ENCODE results near the gene DLL3. TPM values are rescaled to one million over a fixed set of nuclear protein-coding genes. Genes with fewer than 3 reads are reported as not detected.

The DLL3 gene
- total RNA-seq, 1 donor from 2014 or later: not detected

DNA sequence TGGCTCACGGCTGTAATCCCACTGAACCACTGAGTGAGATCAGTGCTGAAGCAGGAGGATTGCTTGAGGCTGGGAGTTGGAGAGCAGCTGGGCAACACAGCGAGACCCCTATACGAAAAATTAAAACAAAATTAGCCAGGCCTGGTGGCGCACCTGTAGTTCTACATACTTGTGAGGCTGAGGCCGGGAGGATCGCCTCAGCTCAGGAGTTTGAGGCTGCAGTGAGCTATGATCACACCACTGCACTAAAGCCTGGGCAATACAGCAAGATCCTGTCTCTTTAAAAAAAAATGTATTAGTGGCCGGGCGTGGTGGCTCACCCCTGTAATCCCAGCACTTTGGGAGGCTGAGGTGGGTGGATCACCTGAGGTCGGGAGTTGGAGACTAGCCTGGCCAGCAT lies 9.9 kb downstream of the DLL3 start:
- intact Hi-C loops (cut with DNase I): no loop called here
- no peak for DNase-seq (ENCODE audit: low spot score)

DNA sequence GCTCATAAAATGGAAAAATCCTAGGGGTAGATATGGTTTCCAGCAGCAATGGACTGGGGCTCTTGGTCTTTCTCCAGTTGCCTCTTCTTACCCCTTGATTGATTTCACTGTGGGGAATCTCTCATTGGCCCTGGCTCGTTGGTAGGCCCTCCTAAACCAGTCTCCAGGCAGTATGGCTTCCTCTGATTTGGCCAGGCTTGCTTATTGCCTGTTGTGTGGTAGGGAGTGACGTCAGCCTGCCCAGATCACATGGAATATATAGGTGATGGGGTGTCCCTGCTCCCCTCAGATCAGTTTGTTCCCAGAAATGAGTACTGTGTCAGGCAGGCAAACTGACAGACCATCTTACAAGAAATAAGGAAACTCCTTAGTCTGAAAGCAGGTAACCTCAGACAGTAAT lies 10.5 kb downstream of the DLL3 start:
- intact Hi-C loops (cut with DNase I): no loop called here

DNA sequence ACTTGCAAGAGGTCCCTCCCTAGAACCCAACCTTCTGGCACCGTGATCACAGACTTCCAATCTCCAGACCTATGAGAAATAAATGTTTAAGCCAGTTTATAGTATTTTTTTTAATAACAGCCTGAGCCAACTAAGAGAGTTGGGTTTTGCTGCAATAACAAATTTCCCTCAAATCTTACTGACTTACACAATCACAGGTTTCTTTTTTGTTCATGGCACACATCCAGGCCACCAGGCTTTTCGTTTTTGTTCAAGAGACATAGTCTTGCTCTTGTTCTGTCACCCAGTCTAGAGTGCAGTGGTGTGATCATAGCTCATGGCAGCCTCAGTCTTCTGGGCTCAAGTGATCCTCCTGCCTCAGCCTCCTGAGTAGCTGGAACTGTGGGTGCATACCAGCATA lies 14.2 kb downstream of the DLL3 start:
- DNase-seq (ENCODE audit: low spot score): no peak
- intact Hi-C loops (cut with DNase I): no loop called here

More for the DNA sequence above, 10.5 kb downstream of the DLL3 start:
- no peak for DNase-seq (ENCODE audit: low spot score)

DNA sequence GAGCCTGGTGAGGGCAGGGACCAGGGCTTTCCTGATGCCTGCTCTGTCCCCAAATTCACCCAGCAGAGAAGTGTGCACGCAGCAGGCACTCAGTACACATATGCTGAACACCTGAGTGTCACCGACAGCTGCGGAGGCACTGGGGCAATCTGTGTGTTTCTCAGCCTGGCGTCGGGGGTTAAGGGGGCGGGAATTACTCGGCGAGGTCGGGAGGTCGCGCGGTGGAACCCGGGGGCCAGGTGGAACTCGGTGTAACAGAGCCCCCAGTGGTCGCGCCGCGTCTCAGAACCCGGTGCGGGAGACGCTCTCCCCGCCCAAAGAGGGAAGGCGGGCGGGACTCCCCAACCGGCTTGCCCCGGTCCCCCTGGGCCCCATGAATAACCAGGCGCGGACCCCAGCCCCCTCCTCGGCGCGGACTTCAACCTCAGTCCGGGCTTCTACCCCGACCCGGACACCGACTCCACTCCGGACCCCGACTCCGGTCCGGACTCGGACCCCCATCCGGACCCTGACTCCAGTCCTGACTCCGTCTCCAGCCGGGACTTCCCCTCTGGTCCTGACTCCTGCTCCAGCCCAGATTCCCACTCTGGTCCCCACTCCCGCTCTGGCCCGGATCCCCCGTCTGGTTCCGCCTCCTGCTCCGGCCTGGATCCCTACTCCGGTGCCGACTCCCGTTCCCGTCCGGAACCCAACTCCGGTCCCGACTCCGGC lies 16.2 kb downstream of the DLL3 start, which contains the start of gene SELENOV:
Gene SELENOV (plus strand): TSS at position 300 of the 711 bp plus-strand sequence. CDS start 74 bp downstream, at position 374.
- no peak for DNase-seq (ENCODE audit: low spot score)
- intact Hi-C loops (cut with DNase I): no loop called here

DNA sequence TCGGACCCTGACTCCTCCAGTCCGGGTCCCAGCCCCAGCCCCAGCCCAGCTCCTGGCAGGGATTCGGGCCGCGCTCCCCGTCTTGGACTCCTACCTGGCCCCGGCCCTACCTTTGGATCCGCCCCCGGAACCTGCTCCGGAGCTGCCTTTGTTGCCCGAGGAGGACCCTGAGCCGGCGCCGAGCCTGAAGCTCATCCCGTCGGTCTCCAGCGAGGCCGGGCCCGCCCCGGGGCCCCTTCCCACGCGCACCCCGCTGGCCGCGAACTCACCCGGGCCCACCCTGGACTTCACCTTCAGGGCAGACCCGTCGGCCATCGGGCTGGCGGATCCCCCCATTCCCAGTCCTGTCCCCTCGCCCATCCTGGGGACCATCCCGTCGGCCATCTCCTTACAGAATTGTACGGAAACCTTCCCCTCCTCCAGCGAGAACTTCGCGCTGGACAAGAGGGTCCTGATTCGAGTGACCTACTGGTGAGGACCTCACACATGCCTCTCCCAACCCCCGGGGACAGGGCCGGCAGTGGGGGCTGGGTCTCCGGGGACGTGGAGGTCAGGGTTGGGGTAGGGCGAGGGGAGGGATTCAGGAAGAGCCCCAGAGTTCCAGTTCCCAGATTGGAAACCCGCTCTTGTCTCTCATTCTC lies 16.9 kb downstream of the DLL3 start:
- DNase-seq (ENCODE audit: low spot score): no peak
- intact Hi-C loops (cut with DNase I): no loop called here

DNA sequence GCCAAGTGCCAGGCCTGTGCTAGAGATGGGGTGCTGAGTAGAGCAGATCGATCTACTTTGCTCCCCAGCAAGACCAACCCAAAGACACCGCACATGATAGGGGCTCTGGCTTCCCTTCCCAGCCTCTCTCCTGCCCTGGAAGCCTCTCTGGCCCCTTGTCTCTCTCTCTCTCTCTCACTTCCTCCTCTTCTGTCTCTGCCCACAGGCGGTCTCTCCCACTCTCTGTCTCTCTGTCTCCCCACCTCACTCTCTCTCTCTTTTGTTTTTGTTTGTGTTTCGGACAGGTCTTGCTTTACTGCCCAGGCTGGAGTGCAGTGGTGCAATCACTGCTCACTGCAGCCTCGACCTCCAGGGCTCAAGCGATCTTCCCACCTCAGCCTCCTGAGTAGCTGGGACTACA lies 17.5 kb downstream of the DLL3 start:
- DNase-seq (ENCODE audit: low spot score): no peak
- intact Hi-C loops (cut with DNase I): no loop called here

DNA sequence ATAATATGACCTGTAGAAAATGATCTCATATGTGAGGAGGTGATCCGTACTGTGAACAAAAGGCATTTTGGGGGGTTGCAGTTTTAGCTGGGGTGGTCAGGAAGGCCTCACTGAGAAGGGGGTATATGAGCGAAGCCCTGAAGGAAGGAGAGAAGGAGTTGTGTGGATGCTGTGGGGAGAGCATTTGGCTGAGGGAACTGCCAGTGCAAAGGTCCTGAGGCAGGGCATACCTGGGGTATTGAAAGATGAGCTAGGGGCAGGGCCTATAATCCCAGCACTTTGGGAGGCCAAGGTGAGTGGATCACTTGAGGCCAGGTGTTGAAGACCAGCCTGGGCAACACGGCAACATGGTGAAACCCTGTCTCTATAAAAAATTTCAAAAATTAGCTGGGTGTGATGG lies 18.7 kb downstream of the DLL3 start:
- no peak for DNase-seq (ENCODE audit: low spot score)
- intact Hi-C loops (cut with DNase I): no loop called here

DNA sequence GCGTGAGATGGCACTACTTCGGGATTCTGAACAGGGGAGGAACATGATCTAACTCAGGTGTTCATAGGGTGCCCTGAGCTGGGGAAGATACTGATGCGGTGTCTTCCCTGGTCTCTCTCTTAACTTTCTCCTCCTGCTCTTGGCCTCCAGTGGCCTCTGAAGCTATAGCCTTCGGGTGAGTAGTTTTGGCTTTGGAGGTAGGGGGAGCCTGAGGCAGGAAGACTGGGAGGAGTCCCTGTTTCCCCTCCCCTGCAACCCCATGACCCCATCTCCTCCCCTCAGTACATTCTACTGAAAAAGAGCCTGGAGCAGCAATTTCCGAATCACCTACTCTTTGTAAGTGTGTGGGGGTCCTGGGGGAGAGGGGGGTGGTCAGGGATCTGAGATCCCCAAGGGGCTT lies 19.7 kb downstream of the DLL3 start:
- DNase-seq (ENCODE audit: low spot score): no peak
- intact Hi-C loops (cut with DNase I): no loop called here

DNA sequence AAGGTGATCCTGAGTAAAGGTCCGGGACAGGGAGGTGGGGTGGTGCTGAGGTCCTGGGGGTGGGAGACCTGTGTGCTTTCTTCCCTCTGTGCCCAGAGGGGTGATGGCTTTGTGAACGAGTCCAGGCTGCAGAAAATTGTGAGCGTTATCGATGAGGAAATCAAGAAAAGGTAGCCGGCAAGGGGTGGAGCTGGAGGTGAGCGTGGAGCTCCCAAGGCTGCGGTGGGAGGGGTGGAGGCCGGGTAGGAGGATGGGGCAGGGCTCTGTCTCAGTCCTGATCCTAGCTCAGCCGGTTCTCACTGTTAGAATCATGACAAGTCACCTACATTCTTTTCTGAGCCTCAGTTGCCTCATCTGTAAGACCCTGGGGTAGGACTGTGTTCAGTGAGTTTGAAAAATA lies 20.2 kb downstream of the DLL3 start:
- intact Hi-C loops (cut with DNase I): no loop called here
- no peak for DNase-seq (ENCODE audit: low spot score)

DNA sequence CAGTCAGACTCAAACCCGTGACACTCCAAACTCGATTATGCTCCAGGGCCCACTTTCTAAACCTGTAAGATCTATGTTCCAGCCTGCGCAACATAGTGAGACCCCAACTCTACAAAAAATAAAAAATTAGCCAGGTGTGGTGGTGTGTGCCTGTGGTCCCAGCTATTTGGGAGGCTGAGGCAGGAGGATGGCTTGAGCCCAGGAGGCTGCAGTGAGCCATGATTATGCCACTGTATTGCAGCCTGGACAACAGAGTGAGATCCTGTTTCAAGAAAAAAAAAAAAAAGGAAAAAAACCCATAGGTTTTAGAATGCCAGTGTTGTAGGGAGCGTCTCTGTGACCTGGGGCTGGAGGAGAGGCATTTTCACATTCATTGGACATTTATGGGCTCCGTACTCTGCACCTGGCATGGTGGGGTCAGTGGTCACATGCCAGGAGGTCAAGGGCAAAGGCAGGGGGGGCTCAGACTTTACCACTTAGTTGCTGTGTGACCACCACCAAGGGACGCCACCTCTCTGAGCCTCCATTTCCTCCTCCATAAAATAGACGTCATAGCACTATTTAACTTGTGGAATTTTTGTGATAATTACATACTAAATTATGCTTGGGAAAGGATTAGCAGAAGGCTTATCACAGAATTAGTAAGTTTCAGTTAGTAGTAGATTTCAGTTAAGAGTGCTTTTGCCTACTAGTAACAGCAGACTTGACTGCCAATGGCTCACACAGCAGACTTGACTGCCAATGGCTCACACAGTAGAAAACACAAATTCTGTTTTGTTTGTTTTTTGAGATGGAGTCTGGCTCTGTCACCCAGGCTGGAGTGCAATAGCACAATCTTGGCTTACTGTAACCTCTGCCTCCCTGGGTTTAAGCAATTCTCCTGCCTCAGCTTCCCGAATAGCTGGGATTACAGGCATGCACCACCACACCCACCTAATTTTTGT lies 22.1 kb downstream of the DLL3 start:
- no peak for DNase-seq (ENCODE audit: low spot score)
- intact Hi-C loops (cut with DNase I): no loop called here

DNA sequence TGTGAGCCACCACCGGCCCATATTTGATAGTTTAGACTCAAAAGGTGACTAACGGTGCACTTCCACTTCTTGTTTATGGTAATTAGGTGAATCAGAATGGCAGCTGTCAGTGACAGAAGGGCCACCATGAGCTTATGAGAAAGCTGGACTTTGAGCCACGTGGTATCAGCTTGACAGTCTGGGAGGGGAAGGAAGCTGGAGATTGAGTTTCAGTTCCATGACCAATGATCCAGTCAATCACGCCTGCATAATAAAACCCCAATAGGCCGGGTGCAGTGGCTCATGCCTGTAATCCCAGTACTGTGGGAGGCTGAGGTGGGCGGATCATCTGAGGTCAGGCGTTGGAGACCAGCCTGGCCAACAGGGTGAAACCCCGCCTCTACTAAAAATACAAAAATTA lies 25.7 kb downstream of the DLL3 start:
- intact Hi-C loops (cut with DNase I): no loop called here
- no peak for DNase-seq (ENCODE audit: low spot score)

DNA sequence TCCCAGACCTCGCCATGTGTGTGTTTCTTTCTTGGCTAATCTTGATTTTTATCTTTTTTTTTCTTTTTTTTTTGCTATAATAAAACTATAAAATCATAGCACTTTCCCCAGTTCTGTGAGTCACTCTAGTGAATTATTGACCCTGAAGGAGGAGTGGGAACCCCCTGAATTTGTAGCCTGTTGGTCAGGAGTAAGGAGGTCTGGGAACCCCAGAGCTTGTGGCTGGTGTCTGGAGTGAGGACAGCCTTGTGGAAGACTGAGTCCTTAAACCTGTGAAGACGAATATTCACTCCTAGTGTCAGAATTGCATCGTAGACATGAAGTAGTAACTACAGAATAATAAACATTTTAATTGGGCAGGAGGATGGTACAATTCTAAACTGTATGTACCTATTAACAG lies 26.5 kb downstream of the DLL3 start:
- DNase-seq (ENCODE audit: low spot score): no peak
- intact Hi-C loops (cut with DNase I): no loop called here

DNA sequence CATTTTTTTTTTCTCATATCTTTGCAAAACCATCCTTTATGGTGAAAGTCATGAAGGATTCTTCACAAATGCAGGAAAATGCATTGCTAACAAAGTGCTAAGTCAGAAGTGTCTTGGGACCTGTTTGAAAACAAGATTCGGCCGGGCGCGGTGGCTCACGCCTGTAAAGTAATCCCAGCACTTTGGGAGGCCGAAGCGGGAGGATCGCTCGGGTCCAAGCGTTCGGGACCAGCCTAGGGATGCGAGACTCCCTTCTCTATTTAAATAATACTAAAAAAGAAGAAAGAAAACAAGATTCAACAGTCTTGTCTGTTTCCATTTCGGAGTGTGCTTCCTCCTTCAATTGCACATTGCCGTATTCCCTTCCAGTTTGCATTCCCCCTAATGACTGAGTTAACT lies 33.1 kb downstream of the DLL3 start:
- intact Hi-C loops (cut with DNase I): loop anchor here (2.0 to 10.0 kb wide), 5 partner anchors 35 to 407 kb away; partner anchors contain the start of genes DLL3, PAK4 and SUPT5H
- no peak for DNase-seq (ENCODE audit: low spot score)

DNA sequence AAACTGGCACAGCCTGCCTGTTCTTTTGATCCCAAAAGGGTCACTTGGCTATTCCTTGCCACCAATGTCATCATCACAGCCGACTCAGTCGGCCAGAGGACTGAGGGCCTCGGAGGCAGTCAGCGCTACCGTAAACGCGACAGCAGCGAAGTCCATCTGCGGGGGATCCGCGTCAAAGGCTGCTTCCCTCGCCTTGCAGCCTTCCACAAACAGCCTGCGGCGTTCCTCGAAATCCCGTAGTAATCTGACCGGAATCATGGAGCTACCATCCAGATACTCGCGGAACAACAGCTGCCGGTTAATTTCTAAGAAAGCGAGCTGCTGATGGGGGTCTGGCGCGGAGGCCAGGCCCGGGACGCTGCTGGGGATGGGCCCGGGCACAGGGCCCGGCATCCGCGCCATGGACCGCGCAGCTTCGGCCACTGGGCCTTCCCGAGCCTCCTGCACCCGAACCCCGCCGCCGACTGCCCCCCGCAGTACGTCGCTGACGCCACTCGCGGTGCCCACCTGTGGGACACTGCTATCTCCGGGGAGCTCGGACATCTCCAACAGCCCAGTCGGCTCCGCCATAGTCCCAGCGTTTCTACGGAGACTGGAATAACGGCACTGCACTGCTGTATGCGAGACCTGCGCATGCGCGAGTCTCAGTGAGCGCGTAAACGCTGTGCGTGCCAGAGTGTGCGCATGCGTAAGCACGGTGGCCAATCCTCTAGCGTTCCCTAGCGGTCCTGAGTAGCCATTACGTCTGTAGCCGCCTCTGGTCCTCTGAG lies 33.7 kb downstream of the DLL3 start, which contains the start of gene EID2B:
Gene EID2B (minus strand): TSS at position 620 of the 770 bp plus-strand sequence. CDS start 50 bp downstream, at position 570.
- intact Hi-C loops (cut with DNase I): loop anchor here (2.0 to 10.0 kb wide), 5 partner anchors 35 to 408 kb away; partner anchors contain the start of genes DLL3, PAK4 and SUPT5H
- peak; percentile 98 for DNase-seq (ENCODE audit: low spot score)

DNA sequence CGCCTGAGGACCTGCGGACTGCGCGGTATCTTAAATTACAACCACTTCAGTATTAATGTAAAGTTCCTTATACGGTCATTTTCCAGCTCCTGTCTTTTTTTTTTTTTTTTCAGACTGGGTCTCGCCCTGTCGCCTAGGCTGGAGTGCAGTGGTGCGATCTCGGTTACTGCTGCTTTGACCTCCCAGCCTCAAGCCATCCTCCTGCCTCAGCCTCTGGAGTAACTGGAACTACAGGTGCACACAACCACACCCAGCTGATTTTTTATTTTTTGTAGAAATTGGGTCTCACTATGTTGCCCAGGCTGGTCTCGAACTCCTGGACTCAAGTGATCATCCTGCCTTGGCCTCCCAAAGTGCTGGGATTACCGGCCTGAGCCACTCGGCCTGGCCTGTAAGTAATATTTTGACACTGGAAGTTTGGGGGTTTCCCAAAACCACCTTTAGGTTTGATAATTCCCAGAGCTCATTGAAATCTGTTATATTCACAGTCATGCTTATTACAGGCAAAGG lies 34.3 kb downstream of the DLL3 start:
- intact Hi-C loops (cut with DNase I): loop anchor here (2.0 to 10.0 kb wide), 5 partner anchors 36 to 408 kb away; partner anchors contain the start of genes DLL3, PAK4 and SUPT5H
- DNase-seq (ENCODE audit: low spot score): no peak

DNA sequence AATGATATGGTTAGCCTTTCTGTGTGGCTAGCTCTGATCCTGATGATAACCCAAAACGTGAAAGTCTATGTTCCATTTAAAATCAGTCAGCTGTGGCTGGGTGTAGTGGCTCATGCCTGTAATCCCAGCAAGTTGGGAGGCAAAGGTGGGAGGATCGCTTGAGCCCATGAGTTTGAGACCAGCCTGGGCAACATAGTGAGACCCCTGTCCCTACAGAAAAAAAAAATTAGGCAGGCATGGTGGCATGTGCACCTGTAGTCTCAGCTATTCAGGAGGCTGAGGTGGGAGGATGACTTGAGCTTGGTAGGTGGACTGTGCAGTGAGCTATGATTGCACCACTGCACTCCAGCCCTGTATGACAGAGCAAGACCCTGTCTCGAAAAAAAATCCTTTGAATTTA lies 35.0 kb downstream of the DLL3 start:
- DNase-seq (ENCODE audit: low spot score): no peak
- intact Hi-C loops (cut with DNase I): loop anchor here (2.0 to 10.0 kb wide), 5 partner anchors 36 to 409 kb away; partner anchors contain the start of genes DLL3, PAK4 and SUPT5H

DNA sequence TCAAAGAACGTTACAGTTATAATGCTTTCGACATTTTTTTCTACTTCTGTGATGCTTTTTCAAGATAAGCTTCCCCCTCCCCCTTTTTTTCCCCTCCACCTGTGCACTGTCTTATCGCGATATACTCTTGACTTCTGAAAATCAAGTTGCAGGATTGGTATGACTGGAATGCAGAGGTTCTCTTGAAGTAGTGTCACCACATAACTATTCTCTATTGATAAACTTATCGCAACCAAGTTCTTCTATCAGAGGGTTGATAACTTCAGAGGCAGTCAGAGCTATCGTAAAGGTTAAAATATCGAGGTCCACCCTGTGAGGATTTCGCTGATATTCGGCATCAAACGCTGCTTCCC lies 40.4 kb downstream of the DLL3 start:
- intact Hi-C loops (cut with DNase I): loop anchor here (10.0 kb wide), 2 partner anchors 94 to 414 kb away; partner anchors contain the start of genes PAK4 and SUPT5H
- DNase-seq (ENCODE audit: low spot score): no peak

DNA sequence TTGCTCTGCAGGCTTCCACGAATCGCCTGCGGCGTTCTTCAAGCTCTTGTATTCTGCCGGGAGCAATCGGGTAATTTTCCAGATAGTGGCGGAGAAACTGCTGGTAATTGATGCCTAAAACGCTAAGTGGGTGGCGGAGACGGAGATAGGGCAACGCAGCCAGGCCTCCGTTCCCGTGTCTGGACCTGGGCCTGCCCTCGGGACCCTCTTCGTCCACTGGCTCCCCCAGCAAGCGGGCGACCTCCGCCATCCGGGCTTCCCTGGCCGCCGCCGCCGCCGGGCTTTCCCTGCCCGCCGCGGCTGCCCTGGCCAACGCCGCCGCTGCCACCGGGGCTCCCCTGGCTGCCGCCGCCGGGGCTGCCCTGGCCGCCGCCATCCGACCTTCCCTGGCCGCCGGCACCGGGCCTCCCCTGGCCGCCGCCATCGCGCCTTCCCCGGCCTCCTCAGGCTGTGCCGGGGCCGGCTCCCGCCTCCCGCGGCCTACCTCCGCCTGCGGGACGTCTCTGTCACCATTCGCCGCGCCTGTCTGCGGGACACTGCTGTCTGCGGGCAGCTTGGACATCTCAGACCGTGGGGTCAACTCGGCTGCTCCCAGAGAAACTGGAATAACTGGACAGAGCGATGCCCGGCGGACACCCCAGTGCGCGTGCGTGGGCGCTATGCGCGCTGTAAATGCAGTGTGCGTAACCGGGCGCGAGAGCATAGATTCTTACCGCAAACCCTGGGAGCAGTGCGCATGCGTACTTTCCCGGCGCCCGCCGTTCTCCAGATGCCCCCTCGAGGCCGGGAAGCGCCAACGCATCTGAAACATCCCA lies 41.0 kb downstream of the DLL3 start, which contains the start of gene EID2:
Gene EID2 (minus strand): TSS at position 644 of the 815 bp plus-strand sequence. CDS start 82 bp downstream, at position 562.
- DNase-seq (ENCODE audit: low spot score): peak; percentile 96
- intact Hi-C loops (cut with DNase I): loop anchor here (2.0 to 10.0 kb wide), 4 partner anchors 59 to 415 kb away; partner anchors contain the start of genes DYRK1B, PAK4, SUPT5H and TIMM50

Measured in cardiac septum (tissue), 1 donor.